HG03521 (cell line): ENCODE results near the gene EHBP1.

Experiments used
- ATAC-seq: cut with Tn5 transposase; IDR thresholded peaks from one replicate; pipeline ENCODE4 v1.9.1; 2021; ENCODE audit warnings: mild to moderate bottlenecking, moderate library complexity; ENCODE audit not compliant: unreplicated experiment

EHBP1 gene

GRCh38 chr2:62812921-62813825 is 107.7 kb downstream of the EHBP1 start:
- ATAC-seq = no peak

- no peak for ATAC-seq
Observed at GRCh38 chr2:62814123-62814522, 108.6 kb downstream of the EHBP1 start.

- no peak for ATAC-seq
Observed at GRCh38 chr2:62817348-62817747, 111.8 kb downstream of the EHBP1 start.

GRCh38 chr2:62817995-62818713 is 112.6 kb downstream of the EHBP1 start:
- ATAC-seq = no peak

- ATAC-seq = no peak
Observed at GRCh38 chr2:62822549-62822948, 117.0 kb downstream of the EHBP1 start.

DNA sequence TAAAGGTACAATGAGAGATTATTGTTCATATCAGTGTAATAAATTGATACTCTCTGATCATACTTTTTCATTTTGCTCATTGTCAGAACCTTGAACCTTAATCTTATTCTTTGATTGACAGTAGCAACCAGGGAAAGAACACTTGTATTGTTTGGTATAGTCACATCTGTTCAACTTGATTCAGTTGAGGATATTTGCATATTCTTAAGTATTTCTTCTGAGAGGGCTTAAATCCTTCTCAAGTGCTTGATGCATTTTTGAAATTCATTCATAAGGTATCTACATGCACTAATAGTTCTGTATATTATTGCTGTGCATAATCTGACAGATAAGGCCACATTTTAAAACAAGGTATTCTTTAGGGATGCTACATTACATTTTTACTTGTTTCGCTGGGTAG is 118.9 kb downstream of the EHBP1 start:
- ATAC-seq = no peak

DNA sequence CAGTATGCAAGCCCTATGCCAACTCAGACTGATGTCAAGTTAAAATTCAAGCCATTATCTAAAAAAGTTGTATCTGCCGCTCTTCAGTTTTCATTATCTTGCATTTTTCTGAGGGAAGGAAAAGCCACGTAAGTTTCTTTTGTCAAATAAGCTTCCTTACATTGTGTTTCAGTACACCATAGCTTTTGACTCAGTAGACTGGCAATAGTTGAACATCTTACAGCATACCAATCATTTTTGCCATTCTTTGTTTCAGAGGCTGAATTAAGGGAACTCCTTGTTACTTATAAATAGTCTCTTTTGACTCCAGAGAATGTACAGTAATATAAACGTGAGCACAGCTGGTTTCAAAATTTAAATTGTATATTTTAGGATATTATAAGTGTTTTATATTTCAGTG is 120.6 kb downstream of the EHBP1 start:
- no peak for ATAC-seq

GRCh38 chr2:62826953-62827675 is 121.6 kb downstream of the EHBP1 start:
- no peak for ATAC-seq

DNA sequence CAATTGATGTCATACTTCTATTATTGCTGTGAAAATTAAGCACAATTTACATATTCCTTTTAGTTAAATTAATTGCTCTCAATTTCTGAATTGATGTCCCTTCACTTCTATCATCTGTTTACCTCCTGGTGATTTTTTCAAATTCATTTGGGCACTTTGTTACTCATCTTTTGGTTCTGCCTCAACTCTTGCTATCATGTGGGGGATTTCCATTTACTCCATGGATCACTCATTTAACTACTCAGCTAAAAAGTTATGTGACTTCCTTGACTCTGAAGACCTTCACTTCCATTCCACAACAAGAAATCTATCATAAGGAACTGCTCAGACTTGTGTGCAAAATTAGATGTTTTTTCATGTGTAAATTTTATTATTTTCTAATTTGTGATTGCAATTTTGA is 126.2 kb downstream of the EHBP1 start:
- ATAC-seq = no peak

GRCh38 chr2:62844311-62845090 is 139.0 kb downstream of the EHBP1 start:
- ATAC-seq = no peak

DNA sequence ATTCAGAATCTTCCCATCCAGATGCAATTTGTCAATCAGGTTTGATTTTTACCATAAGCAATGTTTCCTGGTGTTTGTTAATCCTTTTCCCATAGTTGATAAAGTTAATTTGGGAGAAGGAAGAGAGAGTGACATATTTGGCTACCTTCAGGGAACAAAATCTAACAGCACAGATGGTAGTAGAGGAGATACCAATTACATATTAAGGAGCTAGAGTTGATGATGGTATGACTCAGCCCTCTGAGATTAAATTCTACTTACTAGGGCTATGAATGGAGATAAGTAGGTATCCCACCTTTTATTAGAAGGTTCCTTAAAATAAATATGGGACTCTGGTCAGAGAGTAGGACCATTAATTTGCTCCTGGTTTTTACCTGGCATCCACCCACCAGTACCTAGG is 139.7 kb downstream of the EHBP1 start:
- no peak for ATAC-seq

GRCh38 chr2:62852254-62852653 is 146.7 kb downstream of the EHBP1 start:
- ATAC-seq = no peak

- no peak for ATAC-seq
Observed at GRCh38 chr2:62854600-62855514, 149.3 kb downstream of the EHBP1 start.

- ATAC-seq = no peak
Observed at GRCh38 chr2:62856228-62857040, 150.9 kb downstream of the EHBP1 start.

DNA sequence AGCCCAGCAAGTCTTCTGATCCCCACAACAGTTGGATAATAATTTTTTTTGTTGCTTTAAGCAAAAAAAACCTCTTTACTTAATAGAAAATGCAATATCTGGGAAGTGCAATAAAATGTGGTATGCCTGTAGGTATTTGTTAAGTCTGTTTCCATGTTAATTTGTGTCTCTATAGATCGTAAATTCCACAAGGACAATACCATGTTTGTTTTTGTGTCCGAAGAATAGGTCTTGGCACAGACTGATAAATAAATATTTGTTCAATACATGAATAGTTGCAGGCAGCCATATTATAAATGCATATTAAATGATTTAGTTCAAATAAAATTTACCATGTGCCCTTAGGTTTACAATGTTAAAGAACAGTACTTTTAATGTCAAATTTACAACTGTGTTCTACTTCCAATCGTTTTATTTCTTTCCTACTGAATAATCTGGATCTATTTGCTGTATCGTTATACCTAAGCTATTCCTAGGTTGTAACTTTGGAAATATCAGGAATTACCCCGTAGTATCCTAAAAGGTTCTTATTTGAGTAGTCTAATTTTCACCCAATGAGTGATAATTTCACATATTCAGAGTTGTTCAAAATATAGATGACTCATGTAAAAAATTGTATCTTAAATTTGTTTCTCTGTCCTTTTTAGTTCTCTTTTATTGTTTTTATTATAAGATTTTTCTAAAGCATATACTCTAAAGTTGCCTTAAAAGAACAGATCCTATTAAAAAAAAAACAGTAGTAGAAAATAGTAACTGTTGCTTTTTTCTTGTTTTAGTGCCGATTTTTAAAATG is 151.8 kb downstream of the EHBP1 start:
- ATAC-seq = no peak

DNA sequence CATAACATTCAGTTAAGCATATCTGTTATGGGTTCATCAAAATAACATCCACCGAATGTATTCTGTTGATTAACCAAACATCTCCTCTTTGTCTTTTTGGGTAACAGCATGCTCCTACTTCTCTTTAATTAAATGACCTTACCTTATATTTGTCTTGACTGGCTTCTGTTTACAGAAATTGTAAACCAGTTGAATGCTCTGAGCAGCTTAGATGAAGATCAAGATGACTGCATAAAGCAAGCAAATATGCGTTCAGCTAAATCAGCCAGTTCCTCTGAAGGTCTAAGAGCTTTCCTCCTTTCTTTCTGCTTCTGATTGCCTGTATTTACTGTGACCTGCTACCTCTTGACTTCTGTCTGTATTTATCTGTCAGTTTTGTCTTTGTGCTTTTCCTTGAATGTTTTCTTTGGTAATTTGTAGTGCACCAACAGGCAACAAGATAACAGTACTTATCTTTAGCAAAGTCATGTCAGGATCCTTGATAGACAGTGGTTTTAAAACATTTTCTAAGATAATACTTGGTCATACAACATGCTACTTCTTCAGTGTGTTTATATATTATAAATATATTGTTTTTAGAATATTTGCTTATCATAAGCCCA is 152.8 kb downstream of the EHBP1 start:
- no peak for ATAC-seq

GRCh38 chr2:62868947-62869346 is 163.4 kb downstream of the EHBP1 start:
- no peak for ATAC-seq

DNA sequence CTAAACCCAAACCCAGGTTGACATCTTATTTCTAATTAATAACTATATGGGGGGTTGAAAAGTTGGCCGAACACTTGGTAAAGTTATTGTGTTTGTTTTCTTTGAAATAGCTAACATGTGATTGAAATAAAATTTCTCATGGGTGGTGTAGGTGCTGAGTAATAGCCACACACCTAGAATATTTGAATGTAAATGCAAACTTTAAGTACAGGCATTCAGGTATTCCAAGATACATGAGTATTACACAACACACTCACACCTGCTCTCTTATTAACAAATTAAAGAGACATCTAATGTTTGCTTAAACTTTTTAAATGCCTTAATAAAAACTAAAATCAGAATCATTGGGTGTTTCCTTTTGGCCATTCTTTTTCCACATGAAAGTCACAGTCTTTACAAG is 165.5 kb downstream of the EHBP1 start:
- no peak for ATAC-seq
